BLaER1 treated with 17β-estradiol and CSF1 and Interleukin-3, amounts not matched to agents 10 nM and 100 nM (cell line): ENCODE results near the gene MKNK1.

Experiments used
- H3K27ac ChIP-seq, 11 experiments: shearing (Covaris generic); formaldehyde crosslinking; 2 replicates each; pipeline ENCODE4 v1.8.1; 2022
- H3K27me3 ChIP-seq, 11 experiments: shearing (Covaris generic); formaldehyde crosslinking; 2 replicates each; pipeline ENCODE4 v1.8.1; 2022
- H3K36me3 ChIP-seq, 11 experiments: shearing (Covaris generic); formaldehyde crosslinking; 2 replicates each; pipeline ENCODE4 v1.8.1; 2022
- H3K4me1 ChIP-seq, 10 experiments: shearing (Covaris generic); formaldehyde crosslinking; 2 replicates each; pipeline ENCODE4 v1.8.1; 2022
- H3K4me2 ChIP-seq, 11 experiments: shearing (Covaris generic); formaldehyde crosslinking; 2 replicates each; pipeline ENCODE4 v1.8.1; 2022
- H3K4me3 ChIP-seq, 10 experiments: shearing (Covaris generic); formaldehyde crosslinking; 2 replicates each; pipeline ENCODE4 v1.8.1; 2022
- H3K9ac ChIP-seq, 11 experiments: shearing (Covaris generic); formaldehyde crosslinking; 2 replicates each; pipeline ENCODE4 v1.8.1; 2022
- H3K9me3 ChIP-seq, 11 experiments: shearing (Covaris generic); formaldehyde crosslinking; replicated peaks in 1 of 11; 2 replicates each; pipeline ENCODE4 v1.8.1; 2022
- H4K20me1 ChIP-seq, 11 experiments: shearing (Covaris generic); formaldehyde crosslinking; 2 replicates each; pipeline ENCODE4 v1.8.1; 2022
- Cebpa-rat ChIP-seq, 11 experiments: shearing (Covaris generic); IDR thresholded peaks; 2 replicates each; pipeline ENCODE4 v1.8.1; 2022

MKNK1 gene

GRCh38 chr1:46607345-46608130 is 3.5 kb upstream of the MKNK1 start:
- no peak for TF ChIP-seq Cebpa-rat (IDR thresholded peaks at IDR 0.05)
- Histone ChIP-seq H3K27me3 (no peaks in the 10 kb centered on the region), H4K20me1 (peaks cover 0 to 43% (median 10%) of the 10 kb centered on the region in 11 experiments; a peak in 9 of 22 replicates), H3K9ac (no peak overlapping the region), H3K36me3 (peaks cover 22 to 71% (median 40%) of the 10 kb centered on the region in 11 experiments), H3K4me2 (no peak overlapping the region), H3K27ac (no peak overlapping the region), H3K4me3 (no peak overlapping the region), H3K9me3 (no peaks in the 10 kb centered on the region), H3K4me1 (peaks cover 37 to 78% (median 47%) of the 10 kb centered on the region in 10 experiments)

- no peak for TF ChIP-seq Cebpa-rat (IDR thresholded peaks at IDR 0.05)
- Histone ChIP-seq H3K9me3 (no peaks in the 10 kb centered on the region), H3K36me3 (peaks cover 22 to 67% (median 34%) of the 10 kb centered on the region in 11 experiments), H4K20me1 (peaks cover 0 to 35% (median 4%) of the 10 kb centered on the region in 11 experiments; a peak in 9 of 22 replicates), H3K4me2 (peak overlapping the region in 5 of 11 experiments; percentile 0 to 98 (median 88); a peak in 6 of 22 replicates), H3K4me1 (peaks cover 27 to 78% (median 47%) of the 10 kb centered on the region in 10 experiments), H3K9ac (no peak overlapping the region), H3K27ac (no peak overlapping the region), H3K4me3 (no peak overlapping the region), H3K27me3 (no peaks in the 10 kb centered on the region)
Measured at GRCh38 chr1:46606255-46606965, 2.3 kb upstream of the MKNK1 start.

- peak overlapping the region in 4 of 11 experiments; percentile 13 to 94 (median 88); a peak in 4 of 22 replicates for H3K9ac ChIP-seq
- TF ChIP-seq Cebpa-rat (IDR thresholded peaks at IDR 0.05) = no peak
- no peaks in the 10 kb centered on the region for H3K27me3 ChIP-seq
- H3K9me3 ChIP-seq = no peaks in the 10 kb centered on the region
- peaks cover 22 to 57% (median 30%) of the 10 kb centered on the region in 11 experiments for H3K36me3 ChIP-seq
- H3K4me2 ChIP-seq = peak overlapping the region; percentile 75 to 99 (median 91); a peak in 18 of 22 replicates
- H3K4me3 ChIP-seq = peak overlapping the region in 3 of 10 experiments; percentile 80 to 84 (median 81); a peak in 1 of 20 replicates
- H3K27ac ChIP-seq = peak overlapping the region in 3 of 11 experiments; percentile 74 to 99 (median 81); a peak in 6 of 22 replicates
- peaks cover 0 to 23% (median 0%) of the 10 kb centered on the region in 11 experiments; a peak in 7 of 22 replicates for H4K20me1 ChIP-seq
- peaks cover 32 to 78% (median 54%) of the 10 kb centered on the region in 10 experiments for H3K4me1 ChIP-seq
Measured at GRCh38 chr1:46605232-46605631, 1.2 kb upstream of the MKNK1 start.

- peak overlapping the region; percentile 69 to 99 (median 77) for H3K27ac ChIP-seq
- peaks cover 44 to 84% (median 71%) of the 10 kb centered on the region in 10 experiments for H3K4me1 ChIP-seq
- peaks cover 8 to 48% (median 16%) of the 10 kb centered on the region in 11 experiments; a peak in 21 of 22 replicates for H3K36me3 ChIP-seq
- peak overlapping the region; percentile 75 to 99 (median 93) for H3K4me2 ChIP-seq
- peak overlapping the region; percentile 64 to 89 (median 82) for H3K4me3 ChIP-seq
- no peaks in the 10 kb centered on the region for H3K9me3 ChIP-seq
- peak overlapping the region; percentile 75 to 94 (median 86) for H3K9ac ChIP-seq
- no peaks in the 10 kb centered on the region for H3K27me3 ChIP-seq
- TF ChIP-seq Cebpa-rat (IDR thresholded peaks at IDR 0.05) = no peak
- peaks cover 0 to 9% (median 0%) of the 10 kb centered on the region in 11 experiments; a peak in 4 of 22 replicates for H4K20me1 ChIP-seq
Measured at GRCh38 chr1:46603481-46603857, 599 bp downstream of the MKNK1 start.

GRCh38 chr1:46601257-46602007 is 2.6 kb downstream of the MKNK1 start:
- H3K4me2 ChIP-seq = peak overlapping the region in 10 of 11 experiments; percentile 11 to 99 (median 93); a peak in 19 of 22 replicates
- no peak for TF ChIP-seq Cebpa-rat (IDR thresholded peaks at IDR 0.05)

GRCh38 chr1:46599059-46599970 is 4.8 kb downstream of the MKNK1 start:
- H3K27me3 ChIP-seq = no peaks in the 10 kb centered on the region
- peak overlapping the region; percentile 46 to 99 (median 91) for H3K4me2 ChIP-seq
- H4K20me1 ChIP-seq = peaks cover 0 to 17% (median 0%) of the 10 kb centered on the region in 11 experiments; a peak in 4 of 22 replicates
- H3K9ac ChIP-seq = peak overlapping the region in 8 of 11 experiments; percentile 27 to 73 (median 55); a peak in 15 of 22 replicates
- no peak for TF ChIP-seq Cebpa-rat (IDR thresholded peaks at IDR 0.05)
- H3K27ac ChIP-seq = peak overlapping the region in 10 of 11 experiments; percentile 8 to 99 (median 66); a peak in 19 of 22 replicates
- H3K4me1 ChIP-seq = peaks cover 48 to 94% (median 83%) of the 10 kb centered on the region in 10 experiments
- H3K4me3 ChIP-seq = peak overlapping the region in 7 of 10 experiments; percentile 22 to 87 (median 52); a peak in 12 of 20 replicates
- H3K9me3 ChIP-seq = no peaks in the 10 kb centered on the region
- H3K36me3 ChIP-seq = peaks cover 0 to 44% (median 12%) of the 10 kb centered on the region in 11 experiments; a peak in 8 of 22 replicates

More at GRCh38 chr1:46601257-46602007, 2.6 kb downstream of the MKNK1 start:
- H3K9me3 ChIP-seq = no peaks in the 10 kb centered on the region
- H3K36me3 ChIP-seq = peaks cover 0 to 50% (median 10%) of the 10 kb centered on the region in 11 experiments; a peak in 8 of 22 replicates
- peaks cover 44 to 94% (median 83%) of the 10 kb centered on the region in 10 experiments for H3K4me1 ChIP-seq
- peak overlapping the region in 3 of 11 experiments; percentile 13 to 94 (median 89); a peak in 4 of 22 replicates for H3K9ac ChIP-seq
- H3K27me3 ChIP-seq = no peaks in the 10 kb centered on the region
- H4K20me1 ChIP-seq = peaks cover 0 to 9% (median 0%) of the 10 kb centered on the region in 11 experiments; a peak in 4 of 22 replicates
- peak overlapping the region in 4 of 10 experiments; percentile 13 to 87 (median 75); a peak in 6 of 20 replicates for H3K4me3 ChIP-seq
- H3K27ac ChIP-seq = peak overlapping the region in 5 of 11 experiments; percentile 4 to 99 (median 95); a peak in 9 of 22 replicates

GRCh38 chr1:46596846-46597245 is 7.2 kb downstream of the MKNK1 start:
- peak overlapping the region in 3 of 11 experiments; percentile 81 to 93 (median 84); a peak in 6 of 22 replicates for H3K9ac ChIP-seq
- TF ChIP-seq Cebpa-rat (IDR thresholded peaks at IDR 0.05) = no peak
- peaks cover 0 to 11% (median 0%) of the 10 kb centered on the region in 11 experiments; a peak in 3 of 22 replicates for H4K20me1 ChIP-seq
- H3K36me3 ChIP-seq = peaks cover 23 to 57% (median 33%) of the 10 kb centered on the region in 11 experiments
- H3K27me3 ChIP-seq = no peaks in the 10 kb centered on the region
- H3K4me1 ChIP-seq = peaks cover 37 to 98% (median 86%) of the 10 kb centered on the region in 10 experiments
- no peaks in the 10 kb centered on the region for H3K9me3 ChIP-seq
- H3K4me2 ChIP-seq = peak overlapping the region in 5 of 11 experiments; percentile 88 to 99 (median 98); a peak in 10 of 22 replicates
- no peak overlapping the region for H3K4me3 ChIP-seq
- H3K27ac ChIP-seq = peak overlapping the region in 7 of 11 experiments; percentile 24 to 99 (median 92); a peak in 11 of 22 replicates
